Duodenal mucosa (tissue), 2 donors: ENCODE results near the gene IZUMO1.

ENCODE experiments used
- H3K27ac ChIP-seq: one replicate; pipeline ENCODE4 v1.7.0; 2013; ENCODE audit warnings: low read depth, low read length
- H3K27me3 ChIP-seq, 2 donors: one replicate each; pipeline ENCODE4 v1.7.0; 2013; ENCODE audit warnings: low read length in 2 of 2, control low read depth in 1 of 2; ENCODE audit not compliant: insufficient read depth in 2 of 2, control insufficient read depth in 1 of 2
- H3K36me3 ChIP-seq, 2 donors: one replicate each; pipeline ENCODE4 v1.7.0; 2013; ENCODE audit warnings: low read length in 2 of 2, control low read depth in 1 of 2; ENCODE audit not compliant: insufficient read depth in 2 of 2, control insufficient read depth in 1 of 2
- H3K4me1 ChIP-seq, 2 donors: one replicate each; pipeline ENCODE4 v1.7.0; 2013; ENCODE audit warnings: low read length in 2 of 2, control low read depth in 1 of 2; ENCODE audit not compliant: insufficient read depth in 2 of 2, control insufficient read depth in 1 of 2
- H3K4me3 ChIP-seq, 2 donors: one replicate each; pipeline ENCODE4 v1.7.0; 2013; ENCODE audit warnings: low read length in 2 of 2, low read depth in 1 of 2
- H3K9ac ChIP-seq, 2 donors: one replicate each; pipeline ENCODE4 v1.7.0; 2013; ENCODE audit warnings: low read length in 2 of 2, low read depth in 1 of 2
- H3K9me3 ChIP-seq, 2 donors: one replicate each; pipeline ENCODE4 v1.7.0; 2013; ENCODE audit warnings: low read length in 2 of 2, control low read depth in 1 of 2; ENCODE audit not compliant: control insufficient read depth in 1 of 2

IZUMO1 gene

DNA sequence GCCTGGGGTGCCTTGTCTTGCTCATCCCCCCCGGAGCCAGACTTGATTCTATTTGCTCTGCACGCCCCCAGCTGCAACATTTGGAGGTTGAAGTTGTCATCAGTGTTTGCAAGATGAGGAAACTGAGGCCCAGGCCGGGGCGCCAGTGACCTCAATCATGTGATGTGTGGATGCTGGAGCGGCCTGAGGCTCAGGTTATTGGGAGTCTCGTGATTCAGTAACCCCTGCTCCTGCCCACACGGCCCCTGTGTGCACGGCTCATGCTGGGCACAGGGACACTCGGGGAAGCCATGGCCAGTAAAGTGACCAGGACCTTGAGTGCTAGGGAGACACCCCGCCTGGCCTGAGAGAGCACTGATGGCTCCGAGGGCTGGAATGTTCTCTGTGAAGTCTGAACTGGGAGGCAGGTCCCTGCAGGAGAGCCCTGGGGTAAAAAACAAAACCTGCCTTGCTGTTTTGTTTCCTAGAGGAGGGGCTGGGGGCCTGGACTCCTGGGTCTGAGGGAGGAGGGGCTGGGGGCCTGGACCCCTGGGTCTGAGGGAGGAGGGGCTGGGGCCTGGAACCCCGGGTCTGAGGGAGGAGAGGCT is 10.5 kb upstream of the IZUMO1 start:
- Histone ChIP-seq H3K4me3 (no peak overlapping the region), H3K4me1 (peaks cover 5 to 11% of the 10 kb centered on the region in 2 donors), H3K9ac (no peak overlapping the region), H3K9me3 (no peaks in the 10 kb centered on the region), H3K27ac (no peak overlapping the region), H3K27me3 (no peaks in the 10 kb centered on the region), H3K36me3 (no peaks in the 10 kb centered on the region)

DNA sequence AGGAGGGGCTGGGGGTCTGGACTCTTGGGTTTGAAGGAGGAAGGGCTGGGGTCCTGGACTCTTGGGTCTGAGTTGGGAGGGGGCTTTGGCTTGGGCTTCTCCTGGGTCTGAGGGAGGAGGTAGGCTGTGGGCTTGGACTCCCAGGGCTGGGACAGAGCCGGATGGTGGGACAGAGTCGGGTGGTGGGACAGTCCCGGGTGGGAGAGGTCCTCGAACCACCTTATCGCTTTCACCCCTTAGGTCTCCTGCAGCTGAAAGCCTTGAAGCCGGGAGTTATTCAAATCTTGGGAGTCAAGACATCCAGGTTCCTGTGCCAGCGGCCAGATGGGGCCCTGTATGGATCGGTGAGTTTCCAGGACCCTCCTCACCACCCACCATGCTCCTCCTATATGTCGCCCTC is 10.0 kb upstream of the IZUMO1 start:
- Histone ChIP-seq H3K27me3 (no peaks in the 10 kb centered on the region), H3K4me3 (no peak overlapping the region), H3K4me1 (peaks cover 5 to 15% of the 10 kb centered on the region in 2 donors), H3K9me3 (no peaks in the 10 kb centered on the region), H3K9ac (no peak overlapping the region), H3K36me3 (no peaks in the 10 kb centered on the region), H3K27ac (no peak overlapping the region)

DNA sequence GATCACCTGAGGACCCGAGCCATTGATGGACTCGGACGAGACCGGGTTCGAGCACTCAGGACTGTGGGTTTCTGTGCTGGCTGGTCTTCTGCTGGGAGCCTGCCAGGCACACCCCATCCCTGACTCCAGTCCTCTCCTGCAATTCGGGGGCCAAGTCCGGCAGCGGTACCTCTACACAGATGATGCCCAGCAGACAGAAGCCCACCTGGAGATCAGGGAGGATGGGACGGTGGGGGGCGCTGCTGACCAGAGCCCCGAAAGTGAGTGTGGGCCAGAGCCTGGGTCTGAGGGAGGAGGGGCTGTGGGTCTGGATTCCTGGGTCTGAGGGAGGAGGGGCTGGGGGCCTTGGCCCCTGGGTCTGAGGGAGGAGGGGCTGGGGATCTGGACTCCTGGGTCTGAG is 9.5 kb upstream of the IZUMO1 start:
- Histone ChIP-seq H3K27me3 (no peaks in the 10 kb centered on the region), H3K9me3 (no peaks in the 10 kb centered on the region), H3K36me3 (no peaks in the 10 kb centered on the region), H3K27ac (no peak overlapping the region), H3K9ac (no peak overlapping the region), H3K4me1 (peaks cover 5 to 15% of the 10 kb centered on the region in 2 donors), H3K4me3 (no peak overlapping the region)

DNA sequence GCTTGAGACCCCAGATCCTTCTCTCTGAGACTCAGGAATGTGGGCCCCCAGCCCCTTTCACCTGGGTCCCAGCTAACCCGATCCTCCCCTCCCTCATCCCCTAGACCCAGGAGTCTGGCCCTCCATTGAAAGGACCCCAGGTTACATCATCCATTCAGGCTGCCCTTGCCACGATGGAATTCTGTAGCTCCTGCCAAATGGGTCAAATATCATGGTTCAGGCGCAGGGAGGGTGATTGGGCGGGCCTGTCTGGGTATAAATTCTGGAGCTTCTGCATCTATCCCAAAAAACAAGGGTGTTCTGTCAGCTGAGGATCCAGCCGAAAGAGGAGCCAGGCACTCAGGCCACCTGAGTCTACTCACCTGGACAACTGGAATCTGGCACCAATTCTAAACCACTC is 9.1 kb upstream of the IZUMO1 start:
- peaks cover 5 to 15% of the 10 kb centered on the region in 2 donors for H3K4me1 ChIP-seq
- H3K27ac ChIP-seq = no peak overlapping the region
- no peak overlapping the region for H3K4me3 ChIP-seq
- H3K36me3 ChIP-seq = no peaks in the 10 kb centered on the region
- peaks cover 0 to 2% of the 10 kb centered on the region in 2 donors for H3K27me3 ChIP-seq
- no peaks in the 10 kb centered on the region for H3K9me3 ChIP-seq
- H3K9ac ChIP-seq = no peak overlapping the region

DNA sequence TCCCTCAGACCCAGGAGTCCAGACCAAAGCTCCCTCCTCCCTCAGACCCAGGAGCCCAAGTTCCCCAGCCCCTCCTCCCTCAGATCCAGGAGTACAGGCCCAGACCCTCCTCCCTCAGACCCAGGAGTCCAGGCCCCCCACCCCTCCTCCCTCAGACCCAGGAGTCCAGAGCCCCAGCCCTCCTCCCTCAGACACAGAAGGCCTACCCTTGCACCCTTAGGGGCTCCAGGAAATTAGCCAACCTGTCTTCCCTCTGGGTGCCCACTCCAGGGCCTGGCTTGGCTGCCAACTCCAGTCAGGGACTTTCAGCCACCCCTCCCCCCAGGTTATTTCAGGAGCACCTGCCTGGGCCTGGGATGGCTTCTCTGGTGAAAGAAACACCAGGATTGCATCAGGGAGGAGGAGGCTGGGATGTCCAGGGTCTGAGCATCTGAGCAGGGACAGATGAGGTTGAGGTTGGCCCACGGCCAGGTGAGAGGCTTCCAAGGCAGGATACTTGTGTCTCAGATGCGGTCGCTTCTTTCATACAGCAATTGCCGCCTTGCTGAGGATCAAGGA is 8.5 kb upstream of the IZUMO1 start, which contains the start of gene FGF21:
TSS of gene FGF21 (plus strand) at position 441 of the 558 bp plus-strand sequence. CDS start 713 bp downstream, outside the sequence.
- Histone ChIP-seq H3K27me3 (peaks cover 0 to 3% of the 10 kb centered on the region in 2 donors), H3K36me3 (peaks cover 0 to under 1% of the 10 kb centered on the region in 2 donors), H3K9ac (no peak within 1 kb of the TSS), H3K27ac (no peak within 1 kb of the TSS), H3K9me3 (no peaks in the 10 kb centered on the region), H3K4me3 (no peak within 1 kb of the TSS), H3K4me1 (peaks cover 5 to 15% of the 10 kb centered on the region in 2 donors)

DNA sequence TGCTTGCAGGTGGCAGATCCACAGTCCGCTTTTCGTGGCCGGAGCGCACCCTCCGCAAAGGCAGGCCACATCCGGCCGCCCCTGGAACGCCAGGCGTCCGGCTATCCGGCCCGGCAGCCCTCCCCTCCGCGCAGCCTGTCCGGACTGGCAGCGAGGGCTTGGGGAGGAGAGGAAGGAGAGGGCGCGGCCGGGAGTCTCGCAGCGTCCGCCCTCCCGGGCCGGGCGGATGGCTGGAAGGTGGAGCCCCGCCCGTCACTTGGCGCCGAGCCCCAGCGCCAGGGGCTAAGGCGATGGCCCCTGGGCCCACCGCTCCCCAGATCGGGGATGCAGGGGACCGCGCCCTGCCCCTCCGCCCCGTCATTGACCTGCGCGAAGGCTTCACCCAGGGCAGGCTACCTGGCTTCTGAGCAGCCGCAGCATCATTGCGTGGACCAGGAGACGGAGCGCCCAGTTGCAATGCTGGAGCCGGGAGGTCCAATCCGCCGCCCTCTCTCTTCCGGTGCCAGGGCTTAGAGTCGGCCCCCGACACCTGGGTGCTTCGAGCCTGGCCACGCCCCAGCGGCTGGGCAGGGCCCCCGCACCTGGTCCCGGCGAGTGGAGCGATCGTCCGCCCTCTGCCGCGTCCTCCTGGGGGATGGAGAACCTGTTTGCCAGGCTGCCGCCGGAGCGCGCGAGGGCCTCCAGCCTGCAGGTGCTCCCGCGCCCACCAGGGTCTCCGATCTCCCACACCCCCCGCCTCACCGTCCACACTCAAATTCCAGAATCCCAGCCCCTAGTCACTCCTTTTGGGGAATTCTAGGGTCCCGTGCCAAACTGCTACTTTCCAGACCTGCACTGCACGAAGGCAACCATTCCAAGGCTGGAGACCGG is 6.0 kb upstream of the IZUMO1 start, which contains the start of gene FUT1:
TSS of gene FUT1 (minus strand) at position 146 of the 870 bp plus-strand sequence. CDS start 1,360 bp downstream, outside the sequence.
- peaks cover 0 to 3% of the 10 kb centered on the region in 2 donors for H3K27me3 ChIP-seq
- H3K9me3 ChIP-seq = no peaks in the 10 kb centered on the region
- peak within 1 kb of the TSS; percentile 34 to 59 for H3K4me3 ChIP-seq
- H3K27ac ChIP-seq = peak within 1 kb of the TSS; percentile 26
- H3K9ac ChIP-seq = peak within 1 kb of the TSS; percentile 23 to 64
- H3K36me3 ChIP-seq = peaks cover 0 to 4% of the 10 kb centered on the region in 2 donors
- H3K4me1 ChIP-seq = peaks cover 5 to 15% of the 10 kb centered on the region in 2 donors

DNA sequence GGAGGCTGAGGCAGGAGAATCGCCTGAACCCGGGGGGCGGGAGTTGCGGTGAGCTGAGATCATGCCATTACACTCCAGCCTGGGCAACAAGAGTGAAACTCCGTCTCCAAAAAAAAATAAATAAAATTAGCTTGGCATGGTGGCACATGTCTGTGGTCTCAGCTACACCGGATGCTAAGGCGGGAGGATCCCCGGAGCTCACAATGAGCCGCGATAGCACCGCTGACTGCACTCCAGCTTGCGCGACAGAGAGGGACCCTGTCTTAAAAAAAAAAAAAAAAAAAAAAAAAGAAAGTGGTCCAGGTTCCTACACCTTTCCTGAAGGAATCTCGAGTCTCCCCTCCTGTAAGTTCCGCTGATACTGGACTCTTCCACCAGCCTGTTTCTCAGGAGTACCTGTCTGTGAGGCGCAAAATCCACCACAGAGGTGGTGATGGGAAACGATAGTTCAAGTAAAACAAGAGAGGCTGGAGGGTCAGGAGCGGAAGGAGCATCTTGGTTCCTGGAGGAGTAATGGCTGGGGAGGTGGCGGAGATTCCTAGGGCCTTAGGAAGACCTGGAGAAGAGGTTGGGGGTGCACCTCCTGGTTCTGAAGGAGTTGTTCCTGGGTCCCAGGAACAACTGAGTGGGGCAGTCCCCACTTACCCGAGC is 5.3 kb upstream of the IZUMO1 start:
- H3K36me3 ChIP-seq = peaks cover 0 to 4% of the 10 kb centered on the region in 2 donors
- H3K4me3 ChIP-seq = peak overlapping the region; percentile 34 to 59
- peaks cover 5 to 15% of the 10 kb centered on the region in 2 donors for H3K4me1 ChIP-seq
- H3K9me3 ChIP-seq = no peaks in the 10 kb centered on the region
- H3K27me3 ChIP-seq = peaks cover 0 to 3% of the 10 kb centered on the region in 2 donors
- H3K27ac ChIP-seq = peak overlapping the region; percentile 26
- H3K9ac ChIP-seq = peak overlapping the region; percentile 23 to 64

DNA sequence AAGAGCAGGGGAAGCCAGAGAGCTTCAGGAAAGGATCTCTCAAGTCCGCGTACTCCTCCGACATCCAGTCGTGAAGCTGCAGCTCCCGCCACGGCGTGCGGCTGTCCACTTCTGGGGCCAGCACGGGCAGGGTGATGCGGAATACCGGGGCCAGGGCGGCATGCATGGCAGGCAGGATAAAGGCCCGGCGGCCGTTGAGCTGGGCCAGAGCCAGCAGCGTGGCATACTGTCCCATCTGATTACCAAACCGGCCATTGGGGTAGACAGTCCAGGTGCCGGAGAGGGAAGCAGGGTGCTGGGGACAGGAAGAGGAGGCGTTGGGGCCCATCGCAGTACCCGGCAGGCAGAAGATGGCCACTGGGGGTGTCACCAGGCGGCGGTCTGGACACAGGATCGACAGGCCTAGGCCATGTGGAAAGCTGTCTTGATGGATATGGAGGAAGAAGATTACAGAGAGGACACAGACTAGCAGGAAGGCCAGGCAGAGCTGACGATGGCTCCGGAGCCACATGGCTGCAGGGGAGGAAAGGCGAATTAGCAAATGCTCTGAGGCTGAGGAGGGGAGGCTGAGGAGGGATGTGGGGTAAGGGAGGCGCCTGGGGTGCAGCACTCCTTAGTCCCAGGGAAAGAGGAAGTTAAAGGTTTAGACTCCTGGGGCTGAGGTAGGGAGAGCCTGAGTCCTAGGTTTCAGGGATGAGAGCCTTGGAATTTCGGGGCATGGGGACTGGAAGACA is 4.2 kb upstream of the IZUMO1 start:
- H3K9ac ChIP-seq = no peak overlapping the region

DNA sequence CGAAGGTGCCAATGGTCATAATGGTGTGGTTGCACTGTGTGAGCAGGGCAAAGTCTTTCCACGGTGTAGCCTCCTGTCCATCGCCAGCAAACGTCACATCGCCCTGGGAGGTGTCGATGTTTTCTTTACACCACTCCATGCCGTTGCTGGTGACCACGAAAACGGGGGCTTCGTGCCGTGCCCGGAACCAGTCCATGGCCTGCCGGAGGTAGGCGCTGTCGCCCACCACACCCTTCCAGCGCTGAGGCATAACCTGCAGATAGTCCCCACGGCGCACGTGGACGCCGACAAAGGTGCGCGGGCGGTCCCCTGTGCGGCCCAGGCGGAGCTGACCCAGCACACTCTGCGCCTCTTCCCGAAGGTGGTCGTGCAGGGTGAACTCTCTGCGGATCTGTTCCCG is 3.6 kb upstream of the IZUMO1 start:
- H3K4me1 ChIP-seq = peaks cover 5 to 15% of the 10 kb centered on the region in 2 donors
- H3K36me3 ChIP-seq = peaks cover 0 to 4% of the 10 kb centered on the region in 2 donors
- H3K27me3 ChIP-seq = peaks cover 0 to 3% of the 10 kb centered on the region in 2 donors
- H3K27ac ChIP-seq = no peak overlapping the region
- no peak overlapping the region for H3K9ac ChIP-seq
- H3K4me3 ChIP-seq = no peak overlapping the region
- no peaks in the 10 kb centered on the region for H3K9me3 ChIP-seq

More for the DNA sequence above, 4.2 kb upstream of the IZUMO1 start:
- H3K9me3 ChIP-seq = no peaks in the 10 kb centered on the region
- peaks cover 0 to 3% of the 10 kb centered on the region in 2 donors for H3K27me3 ChIP-seq
- no peak overlapping the region for H3K27ac ChIP-seq
- H3K4me3 ChIP-seq = no peak overlapping the region
- peaks cover 0 to 4% of the 10 kb centered on the region in 2 donors for H3K36me3 ChIP-seq
- peaks cover 5 to 15% of the 10 kb centered on the region in 2 donors for H3K4me1 ChIP-seq
